Activated B cell treated with CpG ODN at 0.5 μM for 24 hours (primary cell): ENCODE measurements around the gene CTNNA2. TPM values are rescaled to one million over a fixed set of nuclear protein-coding genes. Genes with fewer than 3 reads are reported as not detected.

Source experiments
- ATAC-seq: fragments of 200-7000 bp; cut with Tn5 transposase; one replicate; pipeline ENCODE4 v1.10.0; 2021; ENCODE audit warnings: low read depth, mild to moderate bottlenecking, moderate library complexity
- CTCF ChIA-PET: fragments of 350-600 bp; sonication (Branson Sonifier 250); formaldehyde crosslinking; loops from one replicate; lab custom pipeline; 2021; ENCODE audit warnings: antibody characterized with exemption; lab: Charles Lee
- POLR2A ChIA-PET: fragments of 350-600 bp; sonication (Branson Sonifier 250); formaldehyde crosslinking; loops from one replicate; lab custom pipeline; 2021; ENCODE audit warnings: antibody characterized with exemption; lab: Charles Lee
- DNase-seq: peaks from one replicate; pipeline ENCODE4 v3.0.0; 2022
- H3K27ac Mint-ChIP-seq: one replicate; pipeline ENCODE4 v1.8.0; 2020; ENCODE audit warnings: mixed read lengths
- H3K27me3 Mint-ChIP-seq: one replicate; pipeline ENCODE4 v1.8.0; 2021; ENCODE audit warnings: mixed read lengths
- H3K36me3 Mint-ChIP-seq: one replicate; pipeline ENCODE4 v1.8.0; 2021; ENCODE audit warnings: low read depth, mixed read lengths
- H3K4me1 Mint-ChIP-seq: one replicate; pipeline ENCODE4 v1.8.0; 2021; ENCODE audit warnings: mixed read lengths
- H3K4me3 Mint-ChIP-seq: one replicate; pipeline ENCODE4 v1.8.0; 2020; ENCODE audit warnings: mild to moderate bottlenecking, mixed read lengths
- H3K9me3 Mint-ChIP-seq: one replicate; pipeline ENCODE4 v1.8.0; 2020; ENCODE audit warnings: mixed read lengths
- intact Hi-C: fragments of 100-400 bp; cut with micrococcal nuclease; formaldehyde crosslinking; loops from one replicate; pipeline ENCODE4 v1.15.1; 2024
- total RNA-seq: library from RNA; stranded (reverse); gene quantifications from 2 replicates; pipeline ENCODE4 v1.2.3, GENCODE V29; 2022
- TF ChIP-seq, protein P1 (sequence below): fragments of 200-600 bp; IDR thresholded peaks from one replicate; pipeline ENCODE4 v1.8.0; 2022; ENCODE audit warnings: antibody characterized with exemption, mild to moderate bottlenecking

The CTNNA2 gene
- total RNA-seq, 1 donor from 2014 or later: not detected

DNA sequence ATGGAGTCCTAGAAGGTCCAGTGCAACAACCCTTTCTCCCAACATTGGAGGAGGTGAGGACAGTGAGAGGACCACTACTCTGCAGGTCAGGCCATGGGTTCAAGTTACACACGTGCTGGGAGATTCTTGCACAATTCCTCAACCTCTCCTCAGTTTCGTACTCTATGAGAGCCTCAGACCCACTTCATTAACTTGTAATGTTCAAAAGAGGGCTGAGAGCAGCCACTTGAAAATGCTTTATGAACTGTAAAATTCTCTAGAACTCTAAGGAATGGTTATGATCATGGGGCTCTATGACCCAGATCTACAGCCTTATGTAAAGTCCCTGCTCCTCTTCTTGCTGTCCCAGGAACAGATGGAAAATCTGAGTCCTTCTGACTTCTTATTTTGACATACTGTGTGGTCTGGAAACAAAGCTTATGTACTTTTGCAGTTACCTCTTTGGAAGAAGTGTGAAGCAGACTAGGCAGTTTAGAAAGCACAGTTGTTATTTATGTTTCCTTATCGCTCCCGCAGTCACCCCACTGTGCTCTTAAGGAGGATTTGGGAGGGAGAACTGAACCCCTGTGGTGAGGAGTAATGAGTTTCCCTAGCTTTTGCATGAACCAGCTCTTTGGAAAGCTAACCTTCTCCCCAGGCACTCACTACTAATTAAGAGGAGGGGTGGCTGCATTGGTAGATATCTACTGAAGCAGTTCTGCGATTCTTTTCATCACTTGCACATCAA, 495.1 kb downstream of the CTNNA2 start:
- no peaks in the 10 kb centered on the region for H3K4me1 Mint-ChIP-seq
- no peak overlapping the region for H3K4me3 Mint-ChIP-seq
- ChIA-PET POLR2A (no interaction called here), CTCF (no interaction called here)
- intact Hi-C loops: no loop called here
- no peaks in the 10 kb centered on the region for H3K36me3 Mint-ChIP-seq
- no peak for DNase-seq
- no peaks in the 10 kb centered on the region for H3K27me3 Mint-ChIP-seq
- no peak overlapping the region for H3K27ac Mint-ChIP-seq
- TF ChIP-seq, protein P1, sequence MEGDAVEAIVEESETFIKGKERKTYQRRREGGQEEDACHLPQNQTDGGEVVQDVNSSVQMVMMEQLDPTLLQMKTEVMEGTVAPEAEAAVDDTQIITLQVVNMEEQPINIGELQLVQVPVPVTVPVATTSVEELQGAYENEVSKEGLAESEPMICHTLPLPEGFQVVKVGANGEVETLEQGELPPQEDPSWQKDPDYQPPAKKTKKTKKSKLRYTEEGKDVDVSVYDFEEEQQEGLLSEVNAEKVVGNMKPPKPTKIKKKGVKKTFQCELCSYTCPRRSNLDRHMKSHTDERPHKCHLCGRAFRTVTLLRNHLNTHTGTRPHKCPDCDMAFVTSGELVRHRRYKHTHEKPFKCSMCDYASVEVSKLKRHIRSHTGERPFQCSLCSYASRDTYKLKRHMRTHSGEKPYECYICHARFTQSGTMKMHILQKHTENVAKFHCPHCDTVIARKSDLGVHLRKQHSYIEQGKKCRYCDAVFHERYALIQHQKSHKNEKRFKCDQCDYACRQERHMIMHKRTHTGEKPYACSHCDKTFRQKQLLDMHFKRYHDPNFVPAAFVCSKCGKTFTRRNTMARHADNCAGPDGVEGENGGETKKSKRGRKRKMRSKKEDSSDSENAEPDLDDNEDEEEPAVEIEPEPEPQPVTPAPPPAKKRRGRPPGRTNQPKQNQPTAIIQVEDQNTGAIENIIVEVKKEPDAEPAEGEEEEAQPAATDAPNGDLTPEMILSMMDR: no peak
- ATAC-seq: no peak
- H3K9me3 Mint-ChIP-seq: no peaks in the 10 kb centered on the region

DNA sequence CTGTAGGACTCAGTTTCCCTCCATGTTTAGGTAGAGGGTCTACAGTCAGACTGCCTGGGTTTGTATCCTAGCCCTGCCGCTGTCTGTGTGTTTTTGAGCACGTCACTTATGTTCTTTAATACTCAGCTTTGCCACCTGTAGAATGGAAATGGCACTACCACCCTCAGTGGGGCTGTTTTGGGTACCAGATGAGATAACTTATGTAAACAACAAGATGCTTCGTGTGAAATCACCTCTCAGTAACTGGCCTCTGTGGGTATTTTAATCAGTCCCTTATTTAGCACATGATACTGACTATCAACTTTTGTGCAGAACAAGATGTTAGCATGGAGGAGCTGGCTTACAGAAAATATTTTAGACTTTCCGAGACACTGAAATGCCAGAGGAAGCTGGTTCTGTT, 495.7 kb downstream of the CTNNA2 start:
- ATAC-seq (no peak), DNase-seq (no peak)
- no peaks in the 10 kb centered on the region for H3K4me1 Mint-ChIP-seq
- H3K36me3 Mint-ChIP-seq: no peaks in the 10 kb centered on the region
- TF ChIP-seq, protein P1: no peak
- H3K4me3 Mint-ChIP-seq: no peak overlapping the region
- no peak overlapping the region for H3K27ac Mint-ChIP-seq
- ChIA-PET POLR2A (no interaction called here), CTCF (no interaction called here)
- H3K27me3 Mint-ChIP-seq: no peaks in the 10 kb centered on the region
- H3K9me3 Mint-ChIP-seq: no peaks in the 10 kb centered on the region
- intact Hi-C loops: no loop called here

DNA sequence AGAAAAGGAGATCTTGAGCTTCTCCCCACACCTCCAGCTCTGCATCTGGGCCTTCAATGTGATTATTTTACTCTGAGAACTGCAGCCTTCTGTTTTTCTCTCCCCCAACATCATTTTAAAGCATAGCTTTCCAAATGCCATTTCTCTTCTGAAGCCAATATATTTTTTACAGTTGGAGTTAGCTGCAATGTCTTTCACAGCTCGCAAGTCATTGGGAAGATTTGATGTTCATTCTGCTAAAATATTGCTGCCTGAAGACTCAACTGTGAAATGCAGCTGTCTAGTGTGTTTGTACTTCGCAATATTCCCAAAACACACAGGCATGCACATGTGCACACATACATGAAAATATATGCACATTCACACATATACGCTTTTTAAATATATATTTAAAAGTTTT, 496.4 kb downstream of the CTNNA2 start:
- POLR2A ChIA-PET: no interaction called here

DNA sequence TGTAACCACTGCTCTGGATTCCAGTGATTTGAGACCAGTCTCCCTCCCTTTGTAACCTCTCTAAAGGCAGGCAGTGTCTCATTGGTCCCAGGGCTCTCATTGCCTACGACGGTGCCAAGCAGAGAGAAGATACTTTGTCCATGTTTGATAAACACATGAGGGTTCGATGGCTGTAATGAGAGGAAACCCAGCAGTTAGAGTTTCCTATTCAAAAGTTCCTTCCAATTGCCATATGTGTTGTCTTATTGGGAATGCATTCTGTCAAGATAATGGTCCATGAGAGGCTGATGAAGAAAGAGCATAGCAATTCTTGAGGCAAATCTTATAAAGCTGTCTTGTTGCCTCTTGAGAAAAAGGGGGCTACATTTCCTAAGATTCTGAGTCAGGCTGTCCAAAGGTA, 499.2 kb downstream of the CTNNA2 start:
- H3K4me1 Mint-ChIP-seq: no peaks in the 10 kb centered on the region
- ATAC-seq (no peak), DNase-seq (no peak)
- no peaks in the 10 kb centered on the region for H3K9me3 Mint-ChIP-seq
- CTCF ChIA-PET: no interaction called here
- POLR2A ChIA-PET: no interaction called here
- no peaks in the 10 kb centered on the region for H3K27me3 Mint-ChIP-seq
- no peak overlapping the region for H3K4me3 Mint-ChIP-seq
- H3K27ac Mint-ChIP-seq: no peak overlapping the region
- intact Hi-C loops: no loop called here
- no peaks in the 10 kb centered on the region for H3K36me3 Mint-ChIP-seq
- TF ChIP-seq, protein P1: no peak

More for the DNA sequence above, 496.4 kb downstream of the CTNNA2 start:
- H3K27me3 Mint-ChIP-seq: no peaks in the 10 kb centered on the region
- TF ChIP-seq, protein P1: no peak
- DNase-seq: no peak
- H3K27ac Mint-ChIP-seq: no peak overlapping the region
- no peak overlapping the region for H3K4me3 Mint-ChIP-seq
- no peaks in the 10 kb centered on the region for H3K9me3 Mint-ChIP-seq
- CTCF ChIA-PET: no interaction called here
- no peaks in the 10 kb centered on the region for H3K4me1 Mint-ChIP-seq
- H3K36me3 Mint-ChIP-seq: no peaks in the 10 kb centered on the region
- intact Hi-C loops: no loop called here
- ATAC-seq: no peak

DNA sequence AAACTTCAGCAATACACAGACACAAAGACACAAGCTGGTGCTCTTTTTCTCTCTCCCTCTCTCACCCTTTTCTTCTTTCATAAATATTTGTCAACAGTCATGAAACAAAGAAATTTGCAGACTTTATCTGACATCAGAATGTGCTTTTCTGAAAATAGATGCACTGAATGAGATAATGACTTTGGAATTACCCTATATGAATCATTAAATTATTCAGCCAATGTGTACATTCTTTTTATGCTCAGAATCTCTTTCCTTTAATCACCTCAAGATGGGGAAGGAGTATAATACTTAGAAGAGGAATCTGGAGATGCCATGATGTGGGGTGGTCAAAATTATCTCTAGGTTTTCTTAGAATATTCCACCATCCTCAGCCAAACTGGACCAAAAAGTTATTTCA, 501.8 kb downstream of the CTNNA2 start:
- intact Hi-C loops: no loop called here
- H3K4me3 Mint-ChIP-seq: no peak overlapping the region
- CTCF ChIA-PET: no interaction called here
- no peaks in the 10 kb centered on the region for H3K4me1 Mint-ChIP-seq
- POLR2A ChIA-PET: no interaction called here
- TF ChIP-seq, protein P1: no peak
- ATAC-seq (no peak), DNase-seq (no peak)
- no peaks in the 10 kb centered on the region for H3K36me3 Mint-ChIP-seq
- no peaks in the 10 kb centered on the region for H3K27me3 Mint-ChIP-seq
- H3K27ac Mint-ChIP-seq: no peak overlapping the region
- H3K9me3 Mint-ChIP-seq: peaks cover 2% of the 10 kb centered on the region
